ENCODE measurements around the gene ACVR1.

ACVR1 gene

GRCh38 chr2:157737656-157738055 is 138.5 kb downstream of the ACVR1 start:
- H3K4me3 ChIP-seq (ENCODE audit: low read depth, low read length) = no peak overlapping the region
- TF ChIP-seq CTCF (IDR thresholded peaks at IDR 0.05; ENCODE audit: insufficient read depth, low read length, missing control alignments) = no peak
- ChIA-PET POLR2A (interaction anchor here (0.5 kb wide), 1 partner anchor 276 kb away, joined by 3 read pairs; no protein-coding TSS in a partner anchor), CTCF (interaction anchor here (1.4 kb wide), 1 partner anchor 10 kb away, joined by 3 read pairs; no protein-coding TSS in a partner anchor)
- DNase-seq (ENCODE audit: low read depth, low spot score) = no peak

- CTCF ChIA-PET = no interaction called here
- no peak overlapping the region for H3K4me3 ChIP-seq (ENCODE audit: low read depth, low read length)
- no peak for TF ChIP-seq CTCF (IDR thresholded peaks at IDR 0.05; ENCODE audit: insufficient read depth, low read length, missing control alignments)
- DNase-seq (ENCODE audit: low read depth, low spot score) = no peak
- POLR2A ChIA-PET = no interaction called here
Observed at GRCh38 chr2:157735532-157735931, 140.6 kb downstream of the ACVR1 start.

GRCh38 chr2:157733263-157733662 is 142.9 kb downstream of the ACVR1 start:
- CTCF ChIA-PET = no interaction called here
- POLR2A ChIA-PET = no interaction called here
- DNase-seq (ENCODE audit: low read depth, low spot score) = no peak
- no peak overlapping the region for H3K4me3 ChIP-seq (ENCODE audit: low read depth, low read length)
- TF ChIP-seq CTCF (IDR thresholded peaks at IDR 0.05; ENCODE audit: insufficient read depth, low read length, missing control alignments) = no peak

GRCh38 chr2:157732596-157732995 is 143.5 kb downstream of the ACVR1 start:
- no peak for TF ChIP-seq CTCF (IDR thresholded peaks at IDR 0.05; ENCODE audit: insufficient read depth, low read length, missing control alignments)
- POLR2A ChIA-PET = no interaction called here
- no peak for DNase-seq (ENCODE audit: low read depth, low spot score)

GRCh38 chr2:157727693-157728092 is 148.4 kb downstream of the ACVR1 start:
- ChIA-PET CTCF (interaction anchor here (0.8 to 1.4 kb wide), 2 partner anchors 10 kb away, joined by 3 read pairs; no protein-coding TSS in a partner anchor), POLR2A (no interaction called here)
- DNase-seq (ENCODE audit: low read depth, low spot score) = no peak
- TF ChIP-seq CTCF (IDR thresholded peaks at IDR 0.05; ENCODE audit: insufficient read depth, low read length, missing control alignments) = no peak
- no peak overlapping the region for H3K4me3 ChIP-seq (ENCODE audit: low read depth, low read length)

More at GRCh38 chr2:157732596-157732995, 143.5 kb downstream of the ACVR1 start:
- CTCF ChIA-PET = no interaction called here
- no peak overlapping the region for H3K4me3 ChIP-seq (ENCODE audit: low read depth, low read length)

GRCh38 chr2:157726946-157727345 is 149.2 kb downstream of the ACVR1 start:
- no peak for DNase-seq (ENCODE audit: low read depth, low spot score)
- ChIA-PET POLR2A (no interaction called here), CTCF (interaction anchor here (0.8 kb wide), 1 partner anchor 9 kb away, joined by 3 read pairs; no protein-coding TSS in a partner anchor)
- H3K4me3 ChIP-seq (ENCODE audit: low read depth, low read length) = no peak overlapping the region
- no peak for TF ChIP-seq CTCF (IDR thresholded peaks at IDR 0.05; ENCODE audit: insufficient read depth, low read length, missing control alignments)
